NAMALWA (cell line): Measurements from ENCODE around the gene APOL4.
"Not testable (repeated sequence)": the region's sequence is repeated elsewhere in the genome, so short reads cannot be mapped to it uniquely, and the experiment has no call there.

Experiments used
- DNase-seq: peaks from one replicate; pipeline ENCODE4 v3.0.0-alpha.2; 2015; ENCODE audit warnings: low spot score

Gene APOL4

GRCh38 chr22:36201630-36202319, at the start of gene APOL4:
Gene APOL4 (minus strand): TSS chr22:36201809. CDS start chr22:36201734, 75 bp downstream.
- DNase-seq: no peak

- not testable (repeated sequence) for DNase-seq
Observed at GRCh38 chr22:36250292-36250960, 48.8 kb upstream of the APOL4 start.

GRCh38 chr22:36249160-36249559, 47.6 kb upstream of the APOL4 start:
- DNase-seq: no peak

- DNase-seq: no peak
Observed at GRCh38 chr22:36247955-36248354, 46.3 kb upstream of the APOL4 start.

GRCh38 chr22:36246718-36247117, 45.1 kb upstream of the APOL4 start:
- no peak for DNase-seq

GRCh38 chr22:36245805-36246356, 44.3 kb upstream of the APOL4 start:
- no peak for DNase-seq

GRCh38 chr22:36244522-36245391, 43.1 kb upstream of the APOL4 start:
- no peak for DNase-seq

GRCh38 chr22:36243986-36244385, 42.4 kb upstream of the APOL4 start:
- no peak for DNase-seq

- DNase-seq: peak; percentile 94
Observed at GRCh38 chr22:36239401-36240171, 38.0 kb upstream of the APOL4 start, which contains the start of gene APOL2. Gene APOL2 (minus strand): TSS chr22:36239527. CDS start chr22:36233162, 6,365 bp downstream.

GRCh38 chr22:36239150-36239400, 37.5 kb upstream of the APOL4 start:
- no peak for DNase-seq

GRCh38 chr22:36238373-36239149, 37.0 kb upstream of the APOL4 start:
- DNase-seq: peak; percentile 35

- peak; percentile 46 for DNase-seq
Observed at GRCh38 chr22:36237462-36238372, 36.1 kb upstream of the APOL4 start.

GRCh38 chr22:36236388-36237319, 35.0 kb upstream of the APOL4 start:
- DNase-seq: no peak

- DNase-seq: no peak
Observed at GRCh38 chr22:36235585-36235984, 34.0 kb upstream of the APOL4 start.

- no peak for DNase-seq
Observed at GRCh38 chr22:36234919-36235318, 33.3 kb upstream of the APOL4 start.

- no peak for DNase-seq
Observed at GRCh38 chr22:36234213-36234612, 32.6 kb upstream of the APOL4 start.

- no peak for DNase-seq
Observed at GRCh38 chr22:36233796-36234195, 32.2 kb upstream of the APOL4 start.

- no peak for DNase-seq
Observed at GRCh38 chr22:36232715-36233401, 31.2 kb upstream of the APOL4 start.
